HAP-1 (cell line): ENCODE measurements around the gene AKT1.

ENCODE experiments used
- DNase-seq, 2 experiments: peaks; one replicate each; pipeline ENCODE4 v3.0.0-alpha.2; 2016 to 2020; ENCODE audit warnings: low spot score in 2 of 2
- H3K27me3 ChIP-seq: fragments of 250-450 bp; sonication (Bioruptor Pico); 2 replicates; pipeline ENCODE4 v1.5.1; 2020; ENCODE audit warnings: low read depth, mild to moderate bottlenecking, moderate library complexity
- H3K36me3 ChIP-seq: fragments of 250-450 bp; sonication (Bioruptor Pico); replicated peaks from 2 replicates; pipeline ENCODE4 v1.5.1; 2020; ENCODE audit warnings: mild to moderate bottlenecking
- H3K4me1 ChIP-seq: fragments of 250-450 bp; sonication (Bioruptor Pico); 2 replicates; pipeline ENCODE4 v1.5.1; 2020; ENCODE audit warnings: mild to moderate bottlenecking
- H3K4me3 ChIP-seq: fragments of 250-450 bp; sonication (Bioruptor Pico); 2 replicates; pipeline ENCODE4 v1.5.1; 2020; ENCODE audit warnings: mild to moderate bottlenecking, moderate library complexity
- H3K9me3 ChIP-seq: fragments of 250-450 bp; sonication (Bioruptor Pico); 2 replicates; pipeline ENCODE4 v1.5.1; 2020; ENCODE audit warnings: mild to moderate bottlenecking, moderate library complexity
- in situ Hi-C: fragments of 300-500 bp; cut with MboI; formaldehyde crosslinking; loops from 3 replicates; pipeline ENCODE4 v1.14.3; 2020; ENCODE audit warnings: low sequenced_read_pairs, inconsistent platforms, mixed read lengths

Gene AKT1

DNA sequence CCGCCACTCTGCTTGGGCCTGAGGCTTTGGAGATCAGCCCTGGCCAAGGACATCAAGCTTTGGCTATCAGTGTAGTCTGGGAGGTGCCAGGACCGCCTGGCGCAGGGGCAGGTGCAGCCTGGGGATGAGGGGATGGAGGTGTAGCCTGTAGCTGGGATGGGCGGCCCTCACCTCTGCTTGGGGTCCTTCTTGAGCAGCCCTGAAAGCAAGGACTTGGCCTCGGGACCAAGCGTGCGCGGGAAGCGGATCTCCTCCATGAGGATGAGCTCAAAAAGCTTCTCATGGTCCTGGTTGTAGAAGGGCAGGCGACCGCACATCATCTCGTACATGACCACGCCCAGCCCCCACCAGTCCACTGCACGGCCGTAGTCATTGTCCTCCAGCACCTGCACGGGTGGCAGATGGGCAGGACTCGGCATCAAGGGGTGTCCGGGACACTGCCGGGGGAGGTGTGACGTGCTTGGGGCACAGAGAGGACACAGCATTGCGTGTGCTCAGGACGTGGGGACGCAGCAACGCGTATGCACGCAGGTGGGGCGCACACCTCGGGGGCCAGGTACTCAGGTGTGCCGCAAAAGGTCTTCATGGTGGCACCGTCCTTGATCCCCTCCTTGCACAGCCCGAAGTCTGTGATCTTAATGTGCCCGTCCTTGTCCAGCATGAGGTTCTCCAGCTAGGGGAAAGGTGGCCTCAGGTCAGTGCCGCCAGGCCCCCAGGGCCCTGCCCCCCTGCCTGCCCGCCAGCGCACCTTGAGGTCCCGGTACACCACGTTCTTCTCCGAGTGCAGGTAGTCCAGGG lies 22.6 kb downstream of the AKT1 start:
- Histone ChIP-seq H3K4me1 (peaks cover 4% of the 10 kb centered on the region), H3K36me3 (peaks cover 57% of the 10 kb centered on the region), H3K27me3 (no peaks in the 10 kb centered on the region), H3K9me3 (no peaks in the 10 kb centered on the region), H3K4me3 (no peak overlapping the region)
- in situ Hi-C loops = no loop called here
- DNase-seq = no peak

DNA sequence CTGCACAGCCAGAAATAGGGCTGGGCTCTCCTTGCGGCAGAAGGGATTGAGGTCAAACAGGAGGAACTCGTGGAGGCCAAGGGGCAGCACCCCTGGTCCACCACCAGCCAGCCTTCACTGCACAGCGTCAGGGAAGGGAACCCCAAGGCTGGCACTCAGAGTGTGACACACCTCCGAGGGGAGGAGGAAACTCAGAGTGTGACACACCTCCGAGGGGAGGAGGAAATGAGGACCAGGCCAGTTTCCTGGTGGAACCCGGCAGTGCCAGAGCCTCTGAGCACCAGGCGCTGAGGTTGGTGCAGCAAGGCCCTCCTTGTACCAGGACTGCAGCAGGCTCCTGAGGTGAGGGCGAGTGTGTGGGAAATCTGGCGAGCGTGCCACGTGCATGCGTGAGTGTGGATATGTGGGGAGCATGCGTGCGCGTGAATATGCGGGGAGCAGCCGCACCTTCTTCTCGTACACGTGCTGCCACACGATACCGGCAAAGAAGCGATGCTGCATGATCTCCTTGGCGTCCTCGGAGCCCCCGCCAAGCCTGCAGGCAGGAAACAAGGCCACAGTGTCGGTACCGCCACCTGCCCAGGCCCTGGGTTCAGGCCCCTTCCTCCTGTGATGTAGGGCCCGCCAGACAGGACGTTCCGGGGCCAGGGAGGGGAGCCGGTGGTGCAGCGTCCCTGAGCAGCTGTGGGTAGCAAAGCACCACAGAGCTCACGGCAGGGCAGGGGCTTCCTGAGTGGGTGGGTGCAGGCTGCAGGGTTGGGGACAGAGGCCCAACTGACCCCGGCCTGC lies 23.4 kb downstream of the AKT1 start:
- DNase-seq = no peak
- Histone ChIP-seq H3K4me1 (peaks cover 4% of the 10 kb centered on the region), H3K36me3 (peaks cover 52% of the 10 kb centered on the region), H3K9me3 (no peaks in the 10 kb centered on the region), H3K4me3 (no peak overlapping the region), H3K27me3 (no peaks in the 10 kb centered on the region)
- in situ Hi-C loops = no loop called here

DNA sequence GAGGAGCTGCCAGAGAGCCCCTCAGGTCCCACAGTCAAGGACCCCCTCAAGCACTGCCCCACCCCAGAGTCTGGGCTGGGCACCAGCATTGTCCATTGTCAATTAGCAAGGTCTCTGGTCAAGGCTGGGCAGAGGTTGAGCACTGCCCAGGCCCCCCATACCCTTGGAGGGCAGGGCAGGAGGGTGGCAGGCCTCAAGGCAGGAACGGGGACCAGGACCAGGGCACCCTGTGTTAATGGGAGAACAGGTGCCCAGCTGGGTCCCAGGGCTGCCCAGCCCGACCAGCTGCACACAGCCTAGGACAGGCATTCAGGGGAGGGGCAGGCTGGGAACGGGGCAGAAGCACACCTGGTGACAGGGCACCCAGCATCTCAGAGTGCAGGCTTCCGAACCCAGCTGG lies 24.2 kb downstream of the AKT1 start:
- in situ Hi-C loops = no loop called here

DNA sequence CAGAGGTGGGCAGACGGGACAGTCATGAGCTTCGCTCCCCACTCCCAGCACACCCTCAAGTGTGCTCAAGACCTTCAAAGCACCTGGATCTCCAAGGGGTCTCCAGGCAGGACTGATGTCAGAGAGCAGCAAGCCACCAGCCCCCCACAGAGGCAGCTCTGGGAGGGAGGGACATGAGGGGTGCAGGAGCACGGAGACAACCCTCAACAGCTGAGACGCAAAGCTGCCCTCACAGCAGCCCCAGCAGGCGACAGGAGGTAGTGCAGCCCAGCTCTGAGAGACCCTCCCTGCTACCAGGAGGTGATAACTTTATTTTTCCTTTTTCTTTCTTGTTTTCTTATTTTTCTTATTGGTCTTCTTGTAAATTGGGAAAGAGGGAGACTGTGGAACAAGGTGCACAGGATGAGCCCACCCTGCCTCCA lies 24.7 kb downstream of the AKT1 start:
- Histone ChIP-seq H3K36me3 (peaks cover 44% of the 10 kb centered on the region), H3K9me3 (no peaks in the 10 kb centered on the region), H3K4me1 (peaks cover 4% of the 10 kb centered on the region), H3K4me3 (no peak overlapping the region), H3K27me3 (no peaks in the 10 kb centered on the region)
- in situ Hi-C loops = no loop called here
- DNase-seq = peak in 1 of 2 experiments; percentile 37

More for the DNA sequence above, 24.2 kb downstream of the AKT1 start:
- no peak for DNase-seq
- no peaks in the 10 kb centered on the region for H3K27me3 ChIP-seq
- H3K4me1 ChIP-seq = peaks cover 4% of the 10 kb centered on the region
- H3K9me3 ChIP-seq = no peaks in the 10 kb centered on the region
- peaks cover 46% of the 10 kb centered on the region for H3K36me3 ChIP-seq
- no peak overlapping the region for H3K4me3 ChIP-seq

DNA sequence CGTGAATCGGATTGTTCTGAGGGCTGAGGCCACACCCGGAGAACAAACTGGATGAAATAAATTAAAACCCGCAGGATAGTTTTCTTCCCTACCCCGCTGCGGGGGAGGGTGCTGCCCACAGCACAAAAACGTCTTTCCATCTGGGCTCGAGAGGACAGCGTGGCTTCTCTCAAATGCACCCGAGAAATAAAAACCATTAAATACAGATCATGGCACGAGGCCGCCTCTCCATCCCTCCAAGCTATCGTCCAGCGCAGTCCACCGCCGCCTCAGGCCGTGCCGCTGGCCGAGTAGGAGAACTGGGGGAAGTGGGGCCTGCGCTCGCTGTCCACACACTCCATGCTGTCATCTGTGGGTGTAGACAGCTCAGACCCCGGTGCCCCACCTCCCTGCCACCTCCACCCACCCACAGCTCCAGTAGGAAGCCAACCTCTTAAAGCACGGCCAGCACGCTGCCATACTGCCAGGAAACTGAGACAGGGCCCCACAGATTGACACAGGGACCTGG lies 25.4 kb downstream of the AKT1 start:
- peaks cover 4% of the 10 kb centered on the region for H3K4me1 ChIP-seq
- no peaks in the 10 kb centered on the region for H3K27me3 ChIP-seq
- no peak for DNase-seq
- in situ Hi-C loops = no loop called here
- no peaks in the 10 kb centered on the region for H3K9me3 ChIP-seq
- peaks cover 40% of the 10 kb centered on the region for H3K36me3 ChIP-seq
- H3K4me3 ChIP-seq = no peak overlapping the region

DNA sequence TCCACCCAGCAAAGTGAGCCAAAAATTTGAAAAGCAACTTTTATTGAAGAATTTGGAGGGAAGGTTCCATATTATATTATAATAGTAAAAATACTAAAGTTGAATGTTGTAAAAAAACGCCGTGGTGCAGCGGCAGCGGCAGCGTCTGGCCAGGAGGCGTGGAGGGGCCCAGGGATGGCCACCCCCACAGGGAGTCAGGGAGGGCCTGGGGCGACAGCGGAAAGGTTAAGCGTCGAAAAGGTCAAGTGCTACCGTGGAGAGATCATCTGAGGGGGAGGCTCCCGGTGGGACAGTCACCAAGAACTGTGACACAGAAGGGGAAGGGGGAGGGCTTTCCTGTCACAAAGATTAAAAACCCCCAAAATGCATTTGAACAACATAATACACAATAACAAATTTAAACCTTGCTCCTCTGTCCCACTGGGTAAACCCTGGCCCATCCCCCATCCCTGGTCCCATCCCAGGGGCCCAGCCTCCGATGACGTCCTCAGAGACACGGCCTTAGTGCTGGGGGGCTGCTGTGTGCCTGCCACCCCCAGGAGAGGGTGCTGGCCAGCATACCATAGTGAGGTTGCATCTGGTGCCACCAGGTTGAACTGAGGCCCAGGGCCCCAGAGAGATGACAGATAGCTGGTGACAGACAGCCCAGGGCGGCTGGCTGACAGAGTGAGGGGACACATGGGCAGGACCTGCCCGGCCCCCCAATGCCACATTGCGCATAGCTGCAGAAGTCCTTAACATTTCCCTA lies 26.1 kb downstream of the AKT1 start:
- DNase-seq = no peak
- H3K9me3 ChIP-seq = no peaks in the 10 kb centered on the region
- H3K27me3 ChIP-seq = no peaks in the 10 kb centered on the region
- peaks cover 40% of the 10 kb centered on the region for H3K36me3 ChIP-seq
- H3K4me1 ChIP-seq = peaks cover 4% of the 10 kb centered on the region
- in situ Hi-C loops = no loop called here
- H3K4me3 ChIP-seq = no peak overlapping the region

DNA sequence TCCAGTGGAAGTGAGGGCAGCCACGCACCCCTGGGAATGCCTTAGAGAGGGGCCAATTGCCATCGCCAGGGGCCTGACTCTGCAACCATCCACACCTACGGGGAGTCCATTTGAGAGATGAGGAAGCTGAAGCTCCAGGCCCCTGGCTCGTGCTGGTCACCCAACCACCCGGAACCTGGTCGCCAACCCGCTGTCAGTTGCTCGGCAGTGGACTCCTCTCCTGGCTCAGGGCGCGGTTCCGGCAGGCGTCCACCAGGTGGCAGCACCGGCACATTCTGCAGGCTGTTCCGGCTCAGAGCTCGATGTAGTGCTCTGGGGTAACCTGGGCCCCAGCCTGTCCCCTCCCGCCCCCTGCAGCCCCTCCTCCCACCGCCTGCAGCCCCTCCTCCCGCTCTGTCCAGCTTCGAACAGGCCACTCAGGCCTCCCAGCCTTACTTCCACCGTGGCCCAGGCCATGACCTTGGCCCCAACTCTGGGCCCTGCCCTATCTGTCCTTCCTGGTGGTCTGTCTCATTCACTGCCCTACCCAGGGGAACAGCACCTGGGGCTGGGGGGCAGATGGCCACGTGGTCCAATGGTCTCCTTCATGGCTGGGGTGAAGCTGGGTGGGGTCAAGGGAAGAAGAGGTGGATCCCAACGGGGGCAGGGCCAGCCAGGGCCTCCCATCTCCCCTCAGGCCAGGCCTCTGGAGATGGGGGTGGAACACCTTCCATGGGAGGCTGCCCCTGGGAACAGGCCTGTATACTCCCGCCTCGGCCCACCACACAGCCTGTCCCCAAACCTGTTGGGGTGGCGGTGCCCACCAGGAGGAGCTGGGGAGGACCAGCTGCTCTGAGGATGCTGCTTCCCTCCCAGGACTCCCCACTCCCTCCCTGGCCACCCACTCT lies 26.9 kb downstream of the AKT1 start:
- no peaks in the 10 kb centered on the region for H3K9me3 ChIP-seq
- H3K4me3 ChIP-seq = no peak overlapping the region
- H3K27me3 ChIP-seq = no peaks in the 10 kb centered on the region
- H3K4me1 ChIP-seq = peaks cover 4% of the 10 kb centered on the region
- peaks cover 39% of the 10 kb centered on the region for H3K36me3 ChIP-seq
- in situ Hi-C loops = no loop called here
- DNase-seq = peak; percentile 65 to 96

DNA sequence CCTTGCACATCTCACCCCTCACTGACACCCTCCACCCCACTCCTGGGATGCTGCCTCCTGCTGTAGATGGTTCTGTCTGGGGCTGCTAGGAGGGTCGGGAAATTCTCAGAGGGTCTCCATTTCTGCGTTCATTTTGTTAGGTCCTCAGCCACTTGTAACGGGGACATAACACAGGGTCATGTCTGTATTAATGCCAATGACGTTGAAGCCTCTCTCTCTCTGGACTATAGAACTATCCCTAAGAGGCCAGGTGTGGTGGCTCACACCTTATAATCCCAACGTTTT lies 28.0 kb downstream of the AKT1 start:
- no peak overlapping the region for H3K4me3 ChIP-seq
- in situ Hi-C loops = no loop called here

DNA sequence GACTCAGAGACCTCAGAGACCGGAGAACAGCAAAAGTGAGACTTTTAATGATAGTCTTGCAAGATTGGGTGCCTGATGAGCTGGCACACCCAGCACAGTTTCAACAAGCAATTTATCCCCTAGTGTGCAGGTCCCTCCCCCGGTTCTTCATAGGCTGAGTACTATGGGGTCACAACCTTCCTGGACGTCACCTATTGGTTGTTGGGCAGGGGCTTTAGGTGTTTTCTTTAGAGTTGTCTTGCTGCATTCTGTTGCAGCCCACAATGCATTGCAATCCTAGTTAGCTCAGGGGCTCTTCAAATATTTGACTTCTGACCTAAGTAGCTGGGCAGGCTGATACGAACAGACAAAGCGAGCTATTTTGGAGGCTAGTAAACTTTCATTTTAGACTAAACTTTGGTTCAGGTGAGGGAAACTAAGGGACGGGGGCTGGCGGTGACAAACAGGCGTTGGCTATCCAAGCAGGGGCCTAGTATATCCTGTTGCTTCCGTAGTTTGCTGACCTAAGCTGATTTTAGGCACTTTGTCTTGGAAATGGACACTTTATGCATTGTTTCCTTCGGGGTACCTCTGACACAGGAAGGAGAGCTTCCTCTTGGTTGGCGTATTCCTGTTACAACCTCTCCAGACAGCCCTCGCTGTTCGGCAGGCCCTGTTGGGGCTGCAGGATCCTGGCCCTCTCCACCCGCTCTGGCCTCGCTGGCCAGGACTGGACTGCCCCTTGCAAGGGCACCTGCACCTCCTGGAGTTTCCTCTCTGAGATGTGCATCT lies 28.5 kb downstream of the AKT1 start:
- in situ Hi-C loops = no loop called here

More for the DNA sequence above, 28.0 kb downstream of the AKT1 start:
- Histone ChIP-seq H3K36me3 (peaks cover 28% of the 10 kb centered on the region), H3K4me1 (peaks cover 4% of the 10 kb centered on the region), H3K27me3 (no peaks in the 10 kb centered on the region), H3K9me3 (no peaks in the 10 kb centered on the region)
- no peak for DNase-seq

DNA sequence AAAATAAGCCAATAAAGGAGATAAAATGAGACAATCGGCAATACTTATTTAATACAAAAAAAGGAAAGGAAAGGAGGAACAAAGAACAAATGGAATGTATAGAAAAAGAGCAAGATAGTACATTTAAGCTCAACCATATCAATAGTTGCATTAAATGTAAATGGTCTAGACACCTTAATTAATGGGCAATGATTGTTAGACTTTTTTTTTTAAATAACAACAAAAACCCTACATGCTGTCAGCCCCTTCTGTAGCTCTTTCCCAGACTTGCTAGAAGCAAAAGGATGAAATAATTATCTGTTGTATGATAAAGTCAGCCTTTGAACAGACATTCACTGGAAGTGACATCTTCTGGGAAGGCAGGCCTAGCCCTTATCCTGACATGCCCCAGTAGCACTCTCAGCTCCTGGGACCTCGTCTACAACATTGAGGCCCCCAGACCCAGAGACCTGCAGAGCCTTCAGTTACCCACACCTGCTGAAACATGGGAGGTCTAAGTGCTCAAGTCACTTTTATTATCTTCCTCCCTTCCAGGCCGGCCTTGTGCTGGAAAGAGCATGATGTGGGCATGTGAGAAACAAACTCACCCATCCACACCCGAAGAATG lies 29.2 kb downstream of the AKT1 start:
- Histone ChIP-seq H3K36me3 (peaks cover 18% of the 10 kb centered on the region), H3K4me3 (peak overlapping the region; percentile 9; the same call in 1 of the 2 replicates)
- in situ Hi-C loops = no loop called here

More for the DNA sequence above, 28.5 kb downstream of the AKT1 start:
- H3K9me3 ChIP-seq = no peaks in the 10 kb centered on the region
- H3K36me3 ChIP-seq = peaks cover 24% of the 10 kb centered on the region
- H3K4me3 ChIP-seq = peak overlapping the region; percentile 9; the same call in 1 of the 2 replicates
- DNase-seq = peak in 1 of 2 experiments; percentile 36
- no peaks in the 10 kb centered on the region for H3K27me3 ChIP-seq
- H3K4me1 ChIP-seq = peaks cover 4% of the 10 kb centered on the region

DNA sequence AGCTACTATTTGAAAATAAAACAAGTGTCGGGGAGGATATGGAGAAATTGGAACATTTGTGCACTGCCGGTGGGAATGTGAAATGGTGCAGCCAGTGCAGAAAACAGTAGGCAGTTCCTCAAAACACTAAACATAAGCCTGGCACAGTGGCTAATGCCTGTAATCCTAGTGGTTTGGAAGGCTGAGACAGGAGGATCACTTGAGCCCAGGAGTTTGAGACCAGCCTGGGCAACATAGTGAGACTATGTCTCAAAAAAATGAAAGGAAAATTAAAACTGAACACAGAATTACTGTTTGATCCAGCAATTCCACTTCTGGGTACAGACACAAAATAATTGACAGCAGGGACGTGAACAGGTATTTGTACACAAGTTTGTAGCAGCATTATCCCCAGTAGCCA lies 30.0 kb downstream of the AKT1 start:
- Histone ChIP-seq H3K4me3 (no peak overlapping the region), H3K9me3 (no peaks in the 10 kb centered on the region), H3K27me3 (no peaks in the 10 kb centered on the region), H3K4me1 (peaks cover 4% of the 10 kb centered on the region), H3K36me3 (peaks cover 10% of the 10 kb centered on the region)
- DNase-seq = no peak
- in situ Hi-C loops = no loop called here

More for the DNA sequence above, 29.2 kb downstream of the AKT1 start:
- H3K27me3 ChIP-seq = no peaks in the 10 kb centered on the region
- peaks cover 4% of the 10 kb centered on the region for H3K4me1 ChIP-seq
- no peaks in the 10 kb centered on the region for H3K9me3 ChIP-seq
- DNase-seq = no peak
